Measurements from ENCODE around the gene ABCG2. TPM values are rescaled to one million over a fixed set of nuclear protein-coding genes. Genes with fewer than 3 reads are reported as not detected.

Gene ABCG2
- not detected for polyA plus RNA-seq (2012; ENCODE audit: missing spikeins)

GRCh38 chr4:88158489-88159228 lies at the start of gene ABCG2:
Gene ABCG2, minus strand, starts transcription at chr4:88158639. Its CDS starts 18,644 bp downstream, at chr4:88139995.
- TF ChIP-seq POLR2A (IDR thresholded peaks at IDR 0.05; ENCODE audit: low read depth, low read length) (no peak), TAF1 (IDR thresholded peaks at IDR 0.05; ENCODE audit: borderline replicate concordance, low read depth, low read length) (no peak), POLR2AphosphoS5 (IDR thresholded peaks at IDR 0.05; ENCODE audit: low read depth, low read length) (no peak)
- DNase-seq (ENCODE audit: insufficient read length) = peak; percentile 20
- FAIRE-seq = no peak

GRCh38 chr4:88208156-88208555 lies 49.7 kb upstream of the ABCG2 start:
- DNase-seq (ENCODE audit: insufficient read length) (no peak), FAIRE-seq (no peak)
- no peak for TF ChIP-seq TAF1 (IDR thresholded peaks at IDR 0.05; ENCODE audit: borderline replicate concordance, low read depth, low read length)
- no peak for TF ChIP-seq POLR2AphosphoS5 (IDR thresholded peaks at IDR 0.05; ENCODE audit: low read depth, low read length)
- no peak for TF ChIP-seq POLR2A (IDR thresholded peaks at IDR 0.05; ENCODE audit: low read depth, low read length)

GRCh38 chr4:88207171-88207570 lies 48.7 kb upstream of the ABCG2 start:
- FAIRE-seq = no peak

GRCh38 chr4:88204882-88205281 lies 46.4 kb upstream of the ABCG2 start:
- DNase-seq (ENCODE audit: insufficient read length) (no peak), FAIRE-seq (no peak)
- TF ChIP-seq POLR2AphosphoS5 (IDR thresholded peaks at IDR 0.05; ENCODE audit: low read depth, low read length) = no peak
- TF ChIP-seq TAF1 (IDR thresholded peaks at IDR 0.05; ENCODE audit: borderline replicate concordance, low read depth, low read length) = no peak
- no peak for TF ChIP-seq POLR2A (IDR thresholded peaks at IDR 0.05; ENCODE audit: low read depth, low read length)

More at GRCh38 chr4:88207171-88207570, 48.7 kb upstream of the ABCG2 start:
- TF ChIP-seq TAF1 (IDR thresholded peaks at IDR 0.05; ENCODE audit: borderline replicate concordance, low read depth, low read length) = no peak
- no peak for DNase-seq (ENCODE audit: insufficient read length)

- DNase-seq (ENCODE audit: insufficient read length) = no peak
- FAIRE-seq = no peak
- TF ChIP-seq POLR2AphosphoS5 (IDR thresholded peaks at IDR 0.05; ENCODE audit: low read depth, low read length) (no peak), POLR2A (IDR thresholded peaks at IDR 0.05; ENCODE audit: low read depth, low read length) (no peak), TAF1 (IDR thresholded peaks at IDR 0.05; ENCODE audit: borderline replicate concordance, low read depth, low read length) (no peak)
Observed at GRCh38 chr4:88202443-88202842, 44.0 kb upstream of the ABCG2 start.

GRCh38 chr4:88200186-88200585 lies 41.7 kb upstream of the ABCG2 start:
- DNase-seq (ENCODE audit: insufficient read length) (no peak), FAIRE-seq (no peak)
- TF ChIP-seq POLR2A (IDR thresholded peaks at IDR 0.05; ENCODE audit: low read depth, low read length) = no peak

- TF ChIP-seq TAF1 (IDR thresholded peaks at IDR 0.05; ENCODE audit: borderline replicate concordance, low read depth, low read length) (no peak), POLR2A (IDR thresholded peaks at IDR 0.05; ENCODE audit: low read depth, low read length) (no peak), POLR2AphosphoS5 (IDR thresholded peaks at IDR 0.05; ENCODE audit: low read depth, low read length) (no peak)
- DNase-seq (ENCODE audit: insufficient read length) (no peak), FAIRE-seq (no peak)
Observed at GRCh38 chr4:88196523-88197185, 38.2 kb upstream of the ABCG2 start.

- TF ChIP-seq TAF1 (IDR thresholded peaks at IDR 0.05; ENCODE audit: borderline replicate concordance, low read depth, low read length) (no peak), POLR2A (IDR thresholded peaks at IDR 0.05; ENCODE audit: low read depth, low read length) (no peak), POLR2AphosphoS5 (IDR thresholded peaks at IDR 0.05; ENCODE audit: low read depth, low read length) (no peak)
- DNase-seq (ENCODE audit: insufficient read length) (no peak), FAIRE-seq (no peak)
Observed at GRCh38 chr4:88196013-88196365, 37.5 kb upstream of the ABCG2 start.

- TF ChIP-seq TAF1 (IDR thresholded peaks at IDR 0.05; ENCODE audit: borderline replicate concordance, low read depth, low read length) (no peak), POLR2AphosphoS5 (IDR thresholded peaks at IDR 0.05; ENCODE audit: low read depth, low read length) (no peak), POLR2A (IDR thresholded peaks at IDR 0.05; ENCODE audit: low read depth, low read length) (no peak)
- FAIRE-seq (no peak), DNase-seq (ENCODE audit: insufficient read length) (no peak)
Observed at GRCh38 chr4:88195328-88196012, 37.0 kb upstream of the ABCG2 start.

- FAIRE-seq (no peak), DNase-seq (ENCODE audit: insufficient read length) (no peak)
- TF ChIP-seq POLR2AphosphoS5 (IDR thresholded peaks at IDR 0.05; ENCODE audit: low read depth, low read length) (no peak), TAF1 (IDR thresholded peaks at IDR 0.05; ENCODE audit: borderline replicate concordance, low read depth, low read length) (no peak), POLR2A (IDR thresholded peaks at IDR 0.05; ENCODE audit: low read depth, low read length) (no peak)
Observed at GRCh38 chr4:88191404-88191803, 33.0 kb upstream of the ABCG2 start.

GRCh38 chr4:88189881-88190585 lies 31.6 kb upstream of the ABCG2 start:
- no peak for DNase-seq (ENCODE audit: insufficient read length)
- no peak for FAIRE-seq
- no peak for TF ChIP-seq POLR2A (IDR thresholded peaks at IDR 0.05; ENCODE audit: low read depth, low read length)
- TF ChIP-seq TAF1 (IDR thresholded peaks at IDR 0.05; ENCODE audit: borderline replicate concordance, low read depth, low read length) = no peak
- TF ChIP-seq POLR2AphosphoS5 (IDR thresholded peaks at IDR 0.05; ENCODE audit: low read depth, low read length) = no peak
